Activated naive CD4-positive, alpha-beta T cell (primary cell): ENCODE data around the gene TRAPPC2B.
"Not testable (repeated sequence)": the region's sequence is repeated elsewhere in the genome, so short reads cannot be mapped to it uniquely, and the experiment has no call there.

Source experiments
- DNase-seq, 4 experiments: peaks; one replicate each; lab custom pipeline; 2025; lab: John Stamatoyannopoulos, UW

TRAPPC2B gene

DNA sequence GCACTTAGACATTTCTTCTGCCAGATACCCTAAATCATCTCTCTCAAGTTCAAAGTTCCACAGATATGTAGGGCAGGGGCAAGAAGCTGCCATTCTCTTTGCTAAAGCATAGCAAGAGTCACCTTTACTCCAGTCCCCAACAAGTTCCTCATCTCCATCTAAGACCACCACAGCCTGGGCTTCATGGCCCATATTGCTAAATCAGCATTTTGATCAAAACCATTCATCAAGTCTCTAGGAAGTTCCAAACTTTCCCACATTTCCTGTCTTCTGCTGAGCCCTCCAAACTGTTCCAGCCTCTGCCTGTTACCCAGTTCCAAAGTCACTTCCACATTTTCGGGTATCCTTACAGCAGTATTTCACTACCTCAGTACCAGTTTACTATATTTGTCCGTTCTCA lies 11.3 kb downstream of the TRAPPC2B start:
- DNase-seq: not testable (repeated sequence)

- no peak for DNase-seq
These were observed 12.8 kb downstream of the TRAPPC2B start for GRCh38 chr19:57376151-57376550.

GRCh38 chr19:57377498-57378146 lies 14.3 kb downstream of the TRAPPC2B start:
- no peak for DNase-seq

- DNase-seq: no peak
These were observed 17.6 kb downstream of the TRAPPC2B start for GRCh38 chr19:57380923-57381322.

DNA sequence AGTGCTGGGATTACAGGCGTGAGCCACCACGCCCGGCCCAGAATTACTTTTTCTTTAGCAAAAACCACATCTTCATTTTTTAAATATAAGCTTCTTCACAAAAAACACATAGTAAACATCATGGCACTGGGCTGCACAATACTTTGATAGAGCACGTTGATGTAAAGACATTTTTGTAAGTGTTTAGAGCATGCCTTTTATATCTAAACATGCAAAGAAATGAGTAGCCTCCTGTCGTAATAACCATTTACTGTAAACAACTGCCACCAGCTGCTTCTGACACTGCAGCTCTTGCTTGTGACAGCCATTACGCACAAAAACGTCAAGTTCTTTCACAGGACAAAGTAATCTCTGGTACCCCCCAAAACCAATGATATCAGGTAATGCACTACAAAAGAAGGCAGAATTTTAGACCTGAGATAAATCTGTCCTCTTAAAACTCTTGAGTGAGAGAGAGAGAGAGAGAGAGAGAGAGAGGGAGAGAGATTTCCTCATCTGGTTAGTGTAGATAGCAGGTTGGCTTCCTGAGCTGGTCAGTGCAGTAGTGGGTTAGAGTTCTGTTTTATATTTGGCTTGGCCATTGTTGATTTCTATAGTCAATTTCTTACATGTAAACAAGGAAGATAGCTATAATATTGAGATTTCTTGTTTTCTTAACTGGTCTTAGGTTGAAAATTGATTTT lies 19.6 kb downstream of the TRAPPC2B start:
- DNase-seq: no peak

DNA sequence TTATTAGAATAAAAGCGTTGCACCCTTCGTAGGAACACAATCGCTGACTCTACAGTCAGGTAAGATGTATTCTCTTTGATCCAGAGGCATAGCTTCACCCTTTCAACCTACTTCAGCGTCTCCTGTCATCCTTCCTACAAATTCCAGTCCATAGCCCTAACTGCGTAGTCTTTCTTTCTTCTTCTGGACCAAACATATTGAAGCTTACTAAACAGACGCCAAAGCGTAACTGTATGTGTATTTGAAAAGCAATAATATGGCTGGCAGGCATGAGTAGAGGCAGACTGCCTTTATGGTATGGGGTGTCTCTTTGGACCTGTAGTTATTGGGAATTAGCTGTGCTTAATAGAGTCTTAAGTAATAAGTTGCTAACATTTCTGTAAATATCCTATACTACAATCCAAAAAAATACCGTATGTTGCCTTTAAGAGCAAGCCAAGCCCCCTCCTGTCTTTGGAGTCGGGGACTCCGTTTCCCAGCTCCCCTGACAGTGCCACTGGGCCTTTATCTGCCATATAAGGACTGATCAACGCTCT lies 25.9 kb downstream of the TRAPPC2B start:
- DNase-seq: no peak

- DNase-seq: peak; percentile 83 to 92 (median 90)
These were observed 26.6 kb downstream of the TRAPPC2B start, which contains the start of gene ZNF548 for GRCh38 chr19:57389730-57390598. ZNF548 (plus strand) TSS chr19:57389854; CDS start chr19:57390100, 246 bp downstream.

- no peak for DNase-seq
These were observed 32.4 kb downstream of the TRAPPC2B start for GRCh38 chr19:57395710-57396109.

DNA sequence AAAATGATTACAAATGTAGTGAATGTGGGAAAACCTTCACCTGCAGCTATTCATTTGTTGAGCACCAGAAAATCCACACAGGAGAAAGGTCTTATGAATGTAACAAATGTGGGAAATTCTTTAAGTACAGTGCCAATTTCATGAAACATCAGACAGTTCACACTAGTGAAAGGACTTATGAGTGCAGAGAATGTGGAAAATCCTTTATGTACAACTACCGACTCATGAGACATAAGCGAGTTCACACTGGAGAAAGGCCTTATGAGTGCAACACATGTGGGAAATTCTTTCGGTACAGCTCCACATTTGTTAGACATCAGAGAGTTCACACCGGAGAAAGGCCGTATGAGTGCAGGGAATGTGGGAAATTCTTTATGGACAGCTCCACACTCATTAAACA lies 35.5 kb downstream of the TRAPPC2B start:
- DNase-seq: no peak

DNA sequence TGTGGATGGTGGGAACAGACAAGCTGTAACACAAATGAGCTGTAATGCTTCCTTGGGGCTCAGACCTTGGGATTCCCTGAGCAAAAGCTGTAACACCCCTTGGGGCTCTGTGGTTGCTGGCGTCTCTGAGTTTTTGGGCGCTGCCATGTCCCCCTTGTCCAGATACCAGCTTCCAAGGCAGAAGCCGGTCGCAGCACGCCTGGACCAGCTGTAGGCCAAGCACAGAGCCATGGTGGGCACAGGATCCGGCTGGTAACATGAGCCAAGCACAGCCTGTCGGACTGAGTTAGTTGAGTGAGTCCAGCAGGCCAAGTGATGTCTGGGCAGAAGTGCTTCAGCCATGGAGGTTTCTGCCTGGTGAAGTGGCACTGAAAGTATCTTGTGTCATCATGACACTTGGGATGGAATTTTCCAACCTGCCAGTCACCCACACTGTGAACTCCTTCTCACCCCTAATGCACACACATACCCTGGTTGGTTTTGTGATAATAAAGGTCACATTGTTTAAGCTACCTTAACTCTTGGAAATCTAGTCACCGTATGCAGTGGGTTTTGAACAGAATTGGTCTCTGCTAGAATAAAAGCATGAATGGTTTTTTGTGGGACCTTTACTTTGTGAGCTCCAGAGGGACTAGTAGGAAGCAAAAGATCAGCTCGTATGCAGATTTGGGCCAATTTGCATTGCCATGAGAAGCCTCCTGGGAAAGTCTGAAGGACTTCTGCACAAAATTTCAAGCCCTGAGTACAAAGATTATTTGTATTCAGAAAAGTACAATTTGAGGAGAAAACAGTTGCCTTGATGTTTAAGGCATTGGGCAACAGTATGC lies 40.6 kb downstream of the TRAPPC2B start:
- no peak for DNase-seq

DNA sequence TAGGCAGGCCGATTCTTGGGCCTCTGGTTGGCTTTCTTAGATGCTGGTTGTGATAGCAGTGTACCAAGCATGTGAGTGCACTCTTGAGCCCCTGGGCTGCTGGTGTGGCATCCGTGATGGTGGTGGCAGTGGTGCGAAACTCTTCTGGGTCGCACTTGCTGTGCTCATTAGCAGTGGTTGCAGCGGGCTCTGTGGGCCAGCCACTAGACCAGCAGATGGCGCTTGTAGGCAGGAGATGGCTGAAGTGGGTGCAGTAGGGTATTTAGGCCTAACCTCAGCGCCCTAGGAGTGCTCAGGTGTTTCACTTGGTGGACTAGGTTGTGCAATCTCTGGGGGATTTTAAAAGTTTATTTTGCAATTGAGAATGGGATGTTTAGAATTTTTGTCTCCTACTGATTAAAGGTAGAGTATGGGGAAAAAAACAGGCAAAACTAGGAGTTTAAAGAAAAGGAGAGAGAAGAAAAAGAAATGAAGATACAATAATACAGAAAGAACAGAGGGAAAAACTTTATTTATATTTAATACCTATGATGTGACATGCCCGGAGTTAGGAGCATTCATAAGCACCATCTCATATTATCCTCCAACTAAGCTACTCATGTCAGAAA lies 43.3 kb downstream of the TRAPPC2B start:
- peak; percentile 20 to 52 (median 36) for DNase-seq

GRCh38 chr19:57410877-57411671 lies 47.7 kb downstream of the TRAPPC2B start, which contains the start of gene ZNF17:
ZNF17 (plus strand) TSS chr19:57411161; CDS start chr19:57413616, 2,455 bp downstream.
- DNase-seq: peak; percentile 63 to 86 (median 82)
